Esophagus muscularis mucosa (tissue), 3 donors: ENCODE data around the gene CCM2.

Experiments used
- CTCF ChIP-seq, 3 experiments: fragments of 200-600 bp in 2 of 3; fragments of 450-650 bp in 1 of 3; sonication (generic) in 2 of 3; IDR thresholded peaks; one replicate each; pipeline ENCODE4 v1.5.1; 2017 to 2019; ENCODE audit warnings: antibody characterized with exemption in 3 of 3, mild to moderate bottlenecking in 2 of 3, moderate library complexity in 1 of 3
- POLR2A ChIP-seq: fragments of 450-650 bp; IDR thresholded peaks from one replicate; pipeline ENCODE4 v1.6.1; 2017; ENCODE audit warnings: antibody characterized with exemption, moderate library complexity, mild to moderate bottlenecking, low read depth
- POLR2AphosphoS5 ChIP-seq, 2 donors: sonication (generic); formaldehyde crosslinking; IDR thresholded peaks; one replicate each; pipeline ENCODE4 v1.6.1; 2017; ENCODE audit warnings: antibody characterized with exemption in 2 of 2

GRCh38 chr7:44965937-44966730, 33.9 kb upstream of the CCM2 start:
- TF ChIP-seq CTCF (IDR thresholded peaks at IDR 0.05), result no peak
- no peak for TF ChIP-seq POLR2A
- no peak for TF ChIP-seq POLR2AphosphoS5 (IDR thresholded peaks at IDR 0.05)
